Sigmoid colon (tissue), 3 donors: ENCODE measurements around the gene CHST1.

ENCODE experiments used
- CTCF ChIP-seq, 4 experiments: fragments of 450-650 bp in 3 of 4; fragments of 200-600 bp in 1 of 4; IDR thresholded peaks; one replicate each; pipeline ENCODE4 v1.5.1; 2016 to 2019; ENCODE audit warnings: antibody characterized with exemption in 4 of 4, mild to moderate bottlenecking in 3 of 4, moderate library complexity in 2 of 4
- POLR2A ChIP-seq, 2 donors: fragments of 450-650 bp; IDR thresholded peaks; one replicate each; pipeline ENCODE4 v1.6.1; 2016; ENCODE audit warnings: antibody characterized with exemption in 2 of 2, mild to moderate bottlenecking in 2 of 2, moderate library complexity in 2 of 2

- TF ChIP-seq CTCF (IDR thresholded peaks at IDR 0.05) (no peak), POLR2A (IDR thresholded peaks at IDR 0.05) (no peak)
These were observed 55.5 kb downstream of the CHST1 start for GRCh38 chr11:45609902-45610301.
